ENCODE measurements around the gene PDK4.
"Not testable (repeated sequence)": the region's sequence is repeated elsewhere in the genome, so short reads cannot be mapped to it uniquely, and the experiment has no call there.

Gene PDK4

GRCh38 chr7:95596198-95597063, at the start of gene PDK4:
TSS of gene PDK4 (minus strand) at chr7:95596516. CDS start at chr7:95596293, 223 bp downstream.
- peak; percentile 1 for DNase-seq

GRCh38 chr7:95642173-95642572, 45.9 kb upstream of the PDK4 start:
- DNase-seq = no peak

GRCh38 chr7:95636140-95636940, 40.0 kb upstream of the PDK4 start:
- DNase-seq = no peak

- DNase-seq = no peak
Measured at GRCh38 chr7:95632609-95633008, 36.3 kb upstream of the PDK4 start.

GRCh38 chr7:95631527-95631926, 35.2 kb upstream of the PDK4 start:
- no peak for DNase-seq

GRCh38 chr7:95630702-95631458, 34.6 kb upstream of the PDK4 start:
- no peak for DNase-seq

GRCh38 chr7:95628831-95629439, 32.6 kb upstream of the PDK4 start:
- DNase-seq = no peak

- no peak for DNase-seq
Measured at GRCh38 chr7:95623788-95624187, 27.5 kb upstream of the PDK4 start.

- DNase-seq = no peak
Measured at GRCh38 chr7:95622859-95623258, 26.5 kb upstream of the PDK4 start.

- no peak for DNase-seq
Measured at GRCh38 chr7:95622001-95622549, 25.8 kb upstream of the PDK4 start.

GRCh38 chr7:95621404-95621803, 25.1 kb upstream of the PDK4 start:
- no peak for DNase-seq

GRCh38 chr7:95620631-95621030, 24.3 kb upstream of the PDK4 start:
- DNase-seq = no peak

GRCh38 chr7:95619921-95620320, 23.6 kb upstream of the PDK4 start:
- DNase-seq = no peak

- DNase-seq = no peak
Measured at GRCh38 chr7:95619517-95619916, 23.2 kb upstream of the PDK4 start.

GRCh38 chr7:95614442-95614940, 18.2 kb upstream of the PDK4 start:
- no peak for DNase-seq

GRCh38 chr7:95611224-95611623, 14.9 kb upstream of the PDK4 start:
- no peak for DNase-seq

- DNase-seq = no peak
Measured at GRCh38 chr7:95609277-95609971, 13.1 kb upstream of the PDK4 start.

GRCh38 chr7:95608359-95609173, 12.2 kb upstream of the PDK4 start:
- DNase-seq = peak; percentile 52

GRCh38 chr7:95607561-95607960, 11.2 kb upstream of the PDK4 start:
- no peak for DNase-seq

GRCh38 chr7:95605275-95605674, 9.0 kb upstream of the PDK4 start:
- no peak for DNase-seq

GRCh38 chr7:95604811-95605210, 8.5 kb upstream of the PDK4 start:
- not testable (repeated sequence) for DNase-seq

Measured in NCI-H226 (cell line).